GM19324 (cell line): Measurements from ENCODE around the gene MAPK9.

Experiments used
- ATAC-seq: cut with Tn5 transposase; IDR thresholded peaks from one replicate; pipeline ENCODE4 v1.9.1; 2021; ENCODE audit warnings: mild to moderate bottlenecking, moderate library complexity; ENCODE audit not compliant: unreplicated experiment, low FRiP score

Gene MAPK9

DNA sequence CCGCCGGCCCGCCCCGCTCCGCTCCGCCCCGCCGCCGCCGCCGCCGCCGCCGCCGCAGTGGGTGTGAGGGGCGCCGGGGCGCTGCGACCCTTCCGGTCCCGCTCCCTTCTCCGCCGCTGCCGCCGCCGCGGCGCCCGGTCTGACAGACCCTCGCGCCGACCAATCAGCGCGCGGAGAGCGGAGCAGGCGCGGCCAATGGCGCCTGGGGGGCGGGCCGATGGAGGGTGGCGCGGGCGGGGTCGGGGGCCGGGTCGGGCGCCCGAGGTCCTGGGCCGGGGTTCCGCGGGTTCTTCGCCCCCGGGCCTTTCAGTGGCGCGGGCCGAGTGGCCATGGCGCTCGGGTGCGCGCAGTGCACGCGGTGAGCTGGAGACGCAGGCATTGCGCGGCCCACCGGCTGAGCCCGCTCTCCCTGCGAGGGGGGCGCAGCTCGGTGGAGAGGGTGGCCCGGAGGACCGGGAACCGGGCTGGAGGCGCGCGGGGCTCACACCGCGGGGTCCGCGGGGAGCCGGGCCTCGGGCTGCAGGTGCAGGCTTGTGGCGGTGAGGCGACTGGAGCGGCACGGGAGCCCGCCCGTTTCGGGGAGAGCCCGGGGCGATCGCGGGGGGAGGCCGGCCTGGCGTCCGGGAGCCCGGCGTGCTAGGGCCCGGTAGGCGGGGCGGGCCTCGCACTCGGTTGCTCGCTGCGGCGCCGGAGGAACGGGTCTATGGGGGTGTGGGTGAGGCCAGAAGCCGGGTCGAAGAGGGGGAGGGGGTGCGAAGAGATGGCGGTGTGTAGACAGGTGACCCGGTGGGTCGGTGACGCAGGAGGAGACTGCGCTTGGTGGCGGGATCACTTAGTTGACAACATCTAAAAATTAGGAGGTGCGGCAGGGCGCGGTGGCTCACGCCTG is at the start of gene MAPK9:
Gene MAPK9, minus strand, starts transcription at position 141 of the 889 bp plus-strand sequence. CDS start 11,522 bp downstream, outside the sequence.
- ATAC-seq = peak; percentile 91

DNA sequence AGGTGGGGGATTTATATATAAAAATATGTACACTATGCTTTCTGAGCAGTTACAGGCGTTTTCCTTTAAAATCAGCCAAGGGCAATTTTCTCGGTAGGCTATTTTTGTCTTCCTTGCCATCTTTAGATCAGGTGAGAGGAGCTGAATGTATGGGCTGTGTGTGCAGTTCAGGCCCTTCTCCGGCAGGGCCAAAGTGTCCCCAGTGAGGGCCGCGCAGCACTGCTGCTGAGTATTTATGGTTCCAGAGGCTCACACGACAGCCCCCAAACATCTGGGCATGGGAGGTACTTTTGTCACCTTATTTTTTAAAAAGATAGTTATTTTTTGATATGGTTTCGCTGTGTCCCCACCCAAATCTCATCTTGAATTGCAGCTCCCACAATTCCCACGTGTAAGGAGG is 49.7 kb upstream of the MAPK9 start:
- ATAC-seq = no peak

DNA sequence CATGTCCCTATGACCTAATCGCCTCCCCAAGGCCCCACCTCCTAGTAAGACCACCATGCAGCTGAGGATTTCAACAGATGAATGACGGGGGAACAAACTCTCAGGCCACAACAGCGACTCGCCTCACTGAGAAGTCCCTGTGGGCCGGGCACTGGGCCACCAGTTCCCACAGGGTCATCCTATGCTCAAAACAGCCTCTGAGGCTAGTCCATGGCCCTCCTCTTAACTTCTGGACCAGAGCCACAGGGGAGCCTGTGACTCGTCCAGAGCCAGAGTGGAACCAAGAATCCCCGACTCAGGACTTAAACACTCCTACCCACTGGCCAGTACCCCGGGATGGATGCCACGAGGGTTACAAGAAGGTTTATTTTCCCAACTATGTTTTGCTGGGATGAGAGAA is 49.0 kb upstream of the MAPK9 start:
- ATAC-seq = no peak

DNA sequence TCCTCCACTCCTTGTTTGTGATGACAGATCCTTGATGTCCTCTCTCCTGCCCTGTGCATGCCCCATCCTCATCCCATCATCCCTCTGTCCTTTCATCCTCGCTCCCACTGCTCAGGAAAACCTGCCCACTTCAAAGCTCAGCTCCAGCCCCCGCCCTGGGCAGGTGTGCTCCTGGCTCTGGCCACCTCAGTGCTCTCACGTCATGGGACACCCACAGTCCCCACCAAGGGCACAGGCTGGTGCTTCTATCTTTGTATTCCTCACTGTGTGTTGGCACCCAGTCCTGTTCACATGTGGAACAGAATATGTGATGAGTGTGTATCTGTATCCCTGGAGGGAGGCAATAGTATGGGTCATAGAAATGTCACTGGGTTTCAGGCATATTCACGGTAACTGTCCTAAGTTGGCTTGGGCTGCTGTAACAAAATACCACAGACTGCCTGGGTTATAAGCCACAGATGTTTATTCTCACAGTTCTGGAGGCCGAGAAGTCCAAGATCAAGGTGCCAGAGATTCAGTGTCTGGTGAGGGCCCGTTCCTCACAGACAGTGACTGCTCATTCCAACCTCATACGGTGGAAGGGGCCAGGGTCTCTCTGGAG is 47.8 kb upstream of the MAPK9 start:
- ATAC-seq = no peak

DNA sequence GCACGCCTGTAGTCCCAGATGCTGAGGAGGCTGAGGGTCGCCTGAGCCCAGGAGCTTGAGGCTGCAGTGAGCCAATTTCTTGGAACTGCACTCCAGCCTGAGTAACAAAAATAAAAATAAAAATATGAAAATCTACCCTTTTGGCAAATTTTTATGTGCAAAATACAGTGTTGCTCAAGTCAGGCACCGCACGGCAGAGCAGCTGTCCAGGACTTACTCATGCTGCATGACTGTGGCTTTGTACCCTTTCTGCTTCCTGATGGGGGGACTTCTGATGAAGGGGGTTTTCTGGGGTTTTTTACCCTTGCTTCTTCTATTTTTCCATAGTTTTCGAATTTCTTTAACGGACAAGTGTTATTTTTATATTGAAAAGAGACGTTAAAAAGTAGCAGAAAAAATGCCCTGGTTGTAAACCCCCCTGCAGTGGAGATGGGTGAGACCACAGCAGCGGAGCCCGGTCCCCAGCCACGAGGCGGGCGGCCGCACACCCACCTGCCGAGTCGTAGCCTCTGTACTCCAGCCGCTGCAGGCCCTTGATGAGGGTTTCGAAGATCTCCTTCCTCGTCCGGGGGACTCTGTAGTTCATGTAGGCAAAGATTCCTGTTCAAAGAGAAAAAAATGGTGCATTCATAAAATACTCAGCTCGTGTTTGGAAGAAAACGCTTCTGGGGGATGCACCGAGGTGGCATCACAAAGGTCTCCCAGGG is 46.3 kb upstream of the MAPK9 start:
- no peak for ATAC-seq

DNA sequence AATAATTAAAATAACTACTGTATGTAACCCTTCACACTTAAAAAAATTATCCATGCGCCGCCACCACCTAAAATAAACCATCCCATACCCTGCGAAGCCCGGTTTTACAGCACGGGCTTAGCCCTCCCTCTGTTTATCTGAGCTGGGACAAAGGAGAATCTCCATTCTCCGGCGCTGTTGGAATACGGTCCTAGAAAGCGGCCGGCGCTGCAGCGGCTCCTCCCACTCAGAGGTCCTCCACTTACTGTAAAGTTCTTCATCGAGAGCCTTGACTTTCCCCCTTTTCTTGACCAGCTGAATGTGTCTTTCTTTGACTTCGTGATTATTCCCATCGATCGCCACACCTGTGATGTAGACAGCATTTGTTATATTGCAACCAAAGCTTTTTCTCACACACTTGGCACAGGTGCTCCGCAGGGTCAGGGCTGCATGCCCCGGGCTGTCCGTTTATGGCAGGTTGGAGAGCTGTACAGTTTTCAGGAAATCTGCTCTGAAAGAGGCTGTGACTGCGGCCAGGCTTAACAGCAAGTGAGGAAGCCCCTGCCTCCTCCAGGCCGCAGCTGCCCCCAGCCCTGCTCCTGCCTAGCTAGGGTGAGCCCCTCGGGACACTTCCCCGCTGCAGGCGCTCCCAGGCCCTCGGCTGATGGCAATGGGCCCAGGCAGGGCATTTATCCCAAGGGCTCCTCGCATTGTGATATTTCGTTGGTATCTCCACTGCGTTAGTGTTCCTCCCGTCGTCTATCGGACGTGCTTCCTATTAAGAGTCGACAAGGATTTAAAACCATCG is 44.5 kb upstream of the MAPK9 start:
- no peak for ATAC-seq

DNA sequence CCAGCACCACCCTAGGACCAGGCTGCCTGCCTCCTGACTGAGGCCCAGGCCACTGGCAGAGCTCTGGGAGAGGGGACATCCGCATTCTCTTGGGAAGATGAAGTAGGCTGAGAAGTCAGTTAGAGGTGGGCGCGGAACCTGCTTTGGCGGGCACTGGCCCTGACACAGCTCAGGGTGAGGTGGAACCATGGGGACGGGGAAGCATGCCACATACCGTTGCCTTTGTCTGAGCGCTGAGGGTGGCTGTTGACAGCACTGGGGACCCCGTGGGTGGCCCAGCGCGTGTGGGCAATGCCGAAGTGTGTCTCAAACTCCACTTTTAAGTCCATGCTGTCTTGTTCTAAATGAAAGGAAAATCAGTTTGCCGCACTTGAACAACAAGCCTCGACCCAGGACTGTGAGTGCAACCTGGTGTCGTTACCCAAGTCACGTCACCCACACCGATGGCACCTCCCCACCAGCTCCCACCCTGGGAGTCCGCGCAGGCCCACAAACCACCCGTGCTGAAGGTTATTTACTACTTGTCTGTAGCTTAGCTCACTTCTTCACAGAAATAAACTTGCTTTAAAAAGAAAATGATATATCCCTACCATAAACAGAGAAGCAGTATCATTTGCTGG is 43.8 kb upstream of the MAPK9 start:
- ATAC-seq = no peak

DNA sequence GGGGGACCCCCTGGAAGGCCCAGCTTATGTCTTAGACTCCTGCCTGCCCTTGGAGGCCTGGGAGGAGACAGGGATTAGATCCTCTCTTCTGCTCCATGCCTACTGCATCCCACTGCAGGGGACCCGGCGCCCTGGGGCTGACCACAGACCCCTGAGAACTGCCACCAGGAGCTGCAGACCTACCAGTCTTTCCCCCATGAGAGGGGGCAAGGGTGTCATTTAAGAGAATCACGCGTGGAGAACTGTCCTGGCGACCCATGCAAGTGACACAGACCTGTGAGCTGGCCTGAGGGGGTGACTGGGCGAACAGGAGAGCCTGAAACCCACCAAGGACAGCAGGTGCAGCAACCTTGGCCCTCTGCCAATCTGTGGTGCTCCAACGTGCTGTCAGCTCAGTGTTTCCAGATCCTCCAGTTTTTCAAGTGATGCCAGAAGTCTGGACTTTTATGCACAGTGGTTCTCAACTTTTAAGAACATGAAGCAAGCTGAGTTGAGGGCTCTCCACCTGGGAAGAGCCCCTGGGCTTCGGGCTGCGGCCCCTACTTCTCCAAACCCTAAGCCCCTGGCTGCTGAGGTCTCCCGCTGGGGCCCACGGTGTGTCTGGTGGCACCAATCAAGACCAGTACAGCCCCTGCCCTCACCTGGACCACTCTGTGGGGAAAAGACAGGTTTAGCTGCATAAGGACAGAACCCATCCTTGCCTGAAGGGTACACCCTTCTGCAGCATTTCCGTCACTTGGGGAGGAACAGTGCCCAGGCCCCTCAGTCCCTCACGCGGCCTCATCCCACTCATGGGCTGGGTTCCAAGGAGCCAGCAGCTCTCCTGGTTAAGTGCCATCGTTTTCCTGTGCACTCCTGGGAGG is 43.1 kb upstream of the MAPK9 start:
- ATAC-seq = no peak

DNA sequence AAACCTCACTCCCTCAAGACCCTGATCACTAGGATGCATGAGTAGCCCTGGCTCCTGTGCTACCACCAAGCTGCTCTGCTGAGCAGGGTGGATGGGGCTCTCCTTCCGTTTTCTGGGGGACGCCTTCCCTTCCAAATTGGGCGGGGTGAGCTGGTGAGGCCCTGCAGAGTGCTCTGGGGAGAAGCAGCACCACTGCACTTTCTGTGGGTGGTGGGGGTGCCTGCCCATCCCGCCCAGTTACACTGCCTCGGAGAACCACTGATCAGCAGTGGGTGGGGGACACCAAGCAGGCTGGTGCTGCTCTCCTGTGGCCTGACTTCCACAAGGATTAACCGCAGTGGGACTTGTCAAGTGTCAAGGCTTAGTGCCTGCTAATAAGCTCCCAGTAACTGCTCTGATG is 42.3 kb upstream of the MAPK9 start:
- no peak for ATAC-seq

DNA sequence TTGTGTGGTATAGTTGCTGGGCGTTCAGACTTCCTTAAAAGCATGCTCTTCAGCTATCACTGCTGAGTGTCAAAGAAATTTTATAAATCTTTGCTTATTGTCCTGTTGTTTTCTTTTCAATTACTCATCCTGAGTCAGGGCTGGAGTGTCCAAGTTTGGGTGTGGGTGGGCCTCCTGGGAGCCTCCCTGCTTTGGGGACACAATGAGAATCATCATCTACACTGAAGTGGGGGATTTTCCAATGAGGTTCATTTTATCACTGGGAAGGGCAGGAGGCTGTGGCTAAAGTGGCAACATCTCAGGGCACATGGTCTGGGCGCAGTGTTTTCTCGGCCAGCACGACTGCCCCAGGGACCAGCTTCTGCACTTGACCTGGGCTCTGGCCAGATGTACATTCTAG is 41.8 kb upstream of the MAPK9 start:
- no peak for ATAC-seq

DNA sequence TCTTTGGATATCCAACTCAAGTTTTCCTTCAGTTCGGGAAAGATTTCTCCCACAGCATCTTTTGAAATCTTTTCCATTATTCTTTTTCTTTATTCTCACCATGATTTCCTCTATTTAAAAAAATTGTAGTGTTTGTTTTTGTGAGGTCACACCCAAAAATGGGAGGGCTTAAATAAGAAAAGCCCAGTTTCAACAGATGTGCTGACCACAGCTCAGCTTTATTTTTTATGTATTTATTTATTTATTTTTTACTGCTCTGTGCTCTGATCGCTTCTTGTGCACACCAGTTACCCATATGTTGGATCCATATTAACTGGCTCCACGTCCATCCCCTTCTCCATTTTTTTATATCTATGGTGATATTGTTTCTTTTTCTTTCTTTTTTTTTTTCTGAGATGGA is 41.0 kb upstream of the MAPK9 start:
- ATAC-seq = no peak

DNA sequence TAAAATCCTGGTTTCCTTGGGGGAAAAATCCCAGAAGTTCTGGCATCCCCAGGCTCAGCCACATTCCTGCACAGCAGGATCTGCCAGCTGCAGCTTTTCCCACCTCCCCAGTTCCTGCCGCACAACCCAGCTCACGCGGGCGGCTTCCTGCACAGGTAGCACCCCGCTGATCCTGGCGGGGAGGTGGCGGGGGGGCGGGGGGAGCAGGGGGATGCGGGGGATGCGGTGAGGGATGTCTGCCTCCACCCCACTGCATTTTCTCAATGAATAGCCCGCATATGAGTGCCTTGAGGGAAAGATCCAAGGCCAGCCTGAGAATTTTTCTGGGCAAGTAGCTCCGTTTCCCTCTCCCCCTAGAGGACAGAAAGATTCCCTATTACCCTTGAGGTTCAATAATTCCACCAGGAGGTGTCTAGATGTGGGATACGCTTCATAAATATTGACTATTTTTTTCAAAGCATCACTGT is 40.2 kb upstream of the MAPK9 start:
- no peak for ATAC-seq

DNA sequence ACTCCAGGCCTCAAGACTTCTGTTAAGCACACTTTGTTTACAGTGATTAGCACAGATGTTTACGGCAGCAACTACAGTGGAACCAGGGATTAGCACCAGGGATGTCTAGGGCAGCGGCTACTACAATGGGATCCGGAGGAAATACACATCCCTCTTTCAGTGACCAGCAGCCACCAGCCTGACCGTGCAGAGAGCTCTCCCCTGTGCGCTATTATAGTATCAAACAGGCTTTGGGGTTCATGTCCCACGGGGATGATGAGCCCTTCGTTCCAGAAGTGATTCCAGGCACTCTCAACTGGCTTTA is 39.7 kb upstream of the MAPK9 start:
- no peak for ATAC-seq

DNA sequence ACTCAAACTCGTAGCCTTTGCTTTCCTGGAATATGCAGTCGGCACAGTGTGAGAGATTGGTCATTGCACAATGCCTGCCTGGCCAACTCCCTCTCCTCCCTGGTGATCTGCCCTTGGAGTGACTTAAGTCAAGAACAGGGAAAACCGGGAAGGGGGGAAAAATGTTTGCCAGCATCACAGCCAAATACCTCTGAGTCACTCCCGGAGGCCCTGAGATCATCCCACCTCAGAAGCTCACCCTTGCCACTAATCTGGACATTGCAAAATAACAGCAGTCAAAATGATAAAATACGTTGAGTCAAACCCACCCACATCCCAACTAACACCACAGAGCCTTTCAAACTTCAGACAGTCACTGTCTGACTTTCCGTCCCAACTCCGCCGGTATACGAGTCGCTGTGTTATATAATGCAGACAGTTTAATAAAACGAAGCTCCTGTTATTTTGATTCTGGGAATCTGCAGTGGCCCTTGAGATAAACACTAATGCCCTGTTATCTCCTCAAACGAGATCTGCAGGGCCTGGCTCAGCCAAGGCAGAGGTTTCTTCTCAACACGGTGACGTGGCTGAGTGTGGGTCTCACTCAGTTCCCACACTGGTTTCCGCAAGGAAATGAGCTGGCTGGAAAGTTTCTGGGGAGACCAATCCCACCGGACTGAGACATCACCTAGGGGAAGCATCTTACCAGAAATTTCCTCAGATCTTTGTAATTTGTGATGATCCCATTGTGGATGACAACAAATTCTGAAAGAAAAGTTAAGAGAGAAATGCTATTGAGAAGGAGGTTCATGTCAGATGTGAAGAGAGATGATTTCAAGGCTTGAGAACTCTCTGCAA is 39.1 kb upstream of the MAPK9 start:
- ATAC-seq = no peak

DNA sequence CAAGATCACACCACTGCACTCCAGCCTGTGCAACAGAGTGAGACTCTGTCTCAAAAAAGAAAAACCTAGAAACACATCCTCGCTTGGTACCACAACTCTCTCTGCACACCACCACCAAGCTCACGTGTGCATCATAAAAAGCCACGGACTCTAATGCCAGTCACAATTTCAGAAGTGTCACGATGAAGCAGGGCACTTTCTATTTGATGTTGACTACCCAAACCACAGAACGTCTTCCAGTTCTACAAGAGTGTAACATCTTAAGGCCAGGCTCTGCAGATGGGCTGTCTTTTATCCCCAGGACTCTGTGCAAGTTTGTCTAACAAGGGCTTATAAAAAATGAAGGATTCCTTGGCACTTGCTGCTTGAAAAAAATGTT is 38.4 kb upstream of the MAPK9 start:
- no peak for ATAC-seq

DNA sequence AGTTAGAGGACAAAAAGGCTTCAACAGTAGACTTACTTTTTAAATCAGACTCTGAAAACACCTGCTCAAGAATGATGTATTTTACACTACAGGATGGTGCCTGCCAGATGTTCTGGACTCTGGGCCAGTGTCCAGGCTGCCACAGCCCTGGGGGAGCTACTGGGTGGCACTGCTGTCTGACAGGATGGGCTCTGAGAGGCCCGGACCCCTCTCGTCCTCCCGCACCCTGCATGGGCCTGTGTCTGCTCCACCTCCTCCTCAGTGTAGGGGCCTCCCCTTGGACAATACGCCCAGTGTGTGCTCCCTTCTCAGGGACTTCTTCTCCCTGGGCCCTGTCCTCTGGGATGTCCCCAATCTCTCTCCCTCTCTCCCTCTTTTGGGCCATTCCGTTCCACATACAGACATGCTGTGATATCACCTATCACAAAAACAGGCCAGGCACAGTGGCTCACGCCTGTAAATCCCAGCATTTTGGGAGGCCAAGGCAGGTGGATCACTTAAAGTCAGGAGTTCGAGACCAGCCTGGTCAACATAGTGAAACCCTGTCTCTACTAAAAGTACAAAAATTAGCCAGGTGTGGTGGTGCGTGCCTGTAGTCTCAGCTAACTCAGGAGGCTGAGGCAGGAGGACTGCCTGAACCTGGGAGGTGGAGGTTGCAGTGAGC is 37.9 kb upstream of the MAPK9 start:
- ATAC-seq = no peak

DNA sequence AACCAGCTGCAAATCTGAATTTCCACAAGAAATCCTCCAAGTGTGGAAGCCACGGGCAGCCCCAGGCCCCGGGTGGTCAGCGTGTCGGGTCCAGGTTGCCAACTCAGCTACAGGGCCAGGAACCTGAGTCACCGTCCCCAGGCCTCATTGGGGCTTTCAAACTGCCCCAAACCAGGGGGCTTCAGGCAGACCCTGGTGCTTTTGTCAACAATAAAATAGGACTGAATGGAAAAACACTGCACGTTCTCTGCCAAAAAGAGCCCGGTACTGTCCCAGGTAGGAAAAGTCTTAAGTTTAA is 37.2 kb upstream of the MAPK9 start:
- ATAC-seq = no peak
